Lung microvascular endothelial cell (primary cell): Measurements from ENCODE around the gene GCSAM. TPM values are rescaled to one million over a fixed set of nuclear protein-coding genes. Genes with fewer than 3 reads are reported as not detected.

Experiments used
- DNase-seq, 2 donors: peaks; one replicate each; pipeline versions ENCODE4 v3.0.0 to v3.0.0-alpha.2; 2010; ENCODE audit warnings: low read depth in 2 of 2
- total RNA-seq: library from RNA; depleted of rRNA; stranded (reverse); fragments of >200 nt; gene quantifications from 2 replicates; pipeline ENCODE4 v1.2.1, GENCODE V29; 2014

GCSAM gene
- total RNA-seq, 1 donor from 2014 or later, result not detected

- DNase-seq, result no peak
Observed at GRCh38 chr3:112129925-112130637, 3.0 kb downstream of the GCSAM start.

DNA sequence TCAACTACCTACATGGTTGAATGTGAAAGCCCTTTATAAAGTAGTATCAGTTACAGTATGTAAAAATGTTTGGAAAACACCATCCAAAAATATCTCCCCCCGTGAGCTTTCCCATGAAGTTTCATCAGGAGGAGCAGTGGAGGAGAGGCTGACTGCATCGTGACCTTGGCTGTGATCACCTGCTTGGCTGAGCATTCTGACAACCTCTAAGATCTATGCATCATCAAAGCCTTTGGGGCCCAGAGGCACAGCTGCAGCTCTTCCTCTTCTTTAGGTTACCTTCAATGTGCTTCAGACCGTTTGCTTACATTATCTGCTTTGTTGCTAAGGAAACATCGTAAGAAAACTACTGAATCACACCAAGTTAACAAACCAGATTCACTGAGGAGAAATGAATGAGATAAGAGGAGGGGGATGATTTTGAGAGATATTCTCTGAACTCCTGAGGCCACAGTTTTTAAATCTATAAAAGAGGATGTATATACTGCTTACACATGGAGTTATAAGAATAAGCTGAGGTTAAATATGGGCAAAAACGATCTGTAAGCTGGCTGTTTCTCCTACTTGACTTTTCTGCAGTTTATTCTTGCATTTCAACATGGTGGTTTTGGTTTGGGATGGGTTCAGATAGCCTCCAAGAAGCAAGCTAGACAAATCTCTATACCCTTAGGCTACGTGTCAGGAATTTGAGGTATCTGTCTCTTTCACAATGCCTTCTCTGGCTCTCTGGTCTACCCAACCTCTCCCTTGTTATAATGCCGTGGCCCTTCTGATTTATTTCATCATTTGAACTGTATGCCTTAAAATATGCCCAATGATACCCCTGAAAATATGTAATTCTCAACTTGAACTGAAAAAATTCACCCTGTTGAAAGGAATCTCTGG is 4.0 kb downstream of the GCSAM start:
- DNase-seq, result no peak

DNA sequence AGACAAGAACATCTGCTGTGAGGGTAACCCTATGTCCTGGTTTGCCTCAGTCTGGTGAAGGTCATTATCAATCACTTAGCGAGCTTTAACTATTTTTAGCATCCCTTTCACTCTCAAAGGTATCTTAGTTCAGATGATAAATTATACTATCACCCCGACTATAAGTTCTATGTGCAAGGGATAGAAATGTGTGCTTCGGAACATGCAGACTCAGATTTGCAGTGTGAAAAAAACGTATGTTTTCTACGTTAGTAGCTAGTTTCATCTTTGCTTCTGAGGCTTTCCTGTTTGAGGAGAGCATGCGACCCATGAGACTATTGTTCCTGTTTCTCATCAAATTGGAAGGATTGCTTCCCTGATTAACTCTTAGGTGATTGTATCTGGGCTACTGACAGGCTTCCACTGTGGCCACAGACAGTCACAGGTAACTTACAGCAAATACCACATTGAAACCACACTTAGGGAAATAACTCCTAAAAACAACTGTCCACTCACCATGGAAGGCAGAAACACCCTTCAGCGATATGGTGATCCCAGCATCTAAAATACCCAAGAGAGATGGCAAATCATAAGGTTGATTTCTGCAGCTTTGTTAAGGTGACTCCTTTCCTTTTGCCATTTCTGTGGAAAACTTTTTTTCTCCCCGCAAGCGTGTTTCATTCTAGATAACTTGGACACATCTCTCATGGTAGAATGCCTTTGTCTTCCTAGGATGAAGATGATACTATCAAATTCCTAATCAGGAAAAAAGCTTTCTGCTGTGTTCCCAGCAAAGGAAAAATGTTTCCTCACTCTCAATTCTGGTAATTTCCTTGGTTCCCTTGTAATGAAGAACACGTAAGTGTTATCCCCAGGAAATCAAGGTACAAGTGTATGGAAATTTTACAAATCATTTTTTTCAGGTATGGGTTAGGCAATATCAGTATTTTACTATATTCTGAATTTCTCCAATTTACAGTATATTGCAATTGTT is 5.2 kb downstream of the GCSAM start:
- DNase-seq, result no peak

DNA sequence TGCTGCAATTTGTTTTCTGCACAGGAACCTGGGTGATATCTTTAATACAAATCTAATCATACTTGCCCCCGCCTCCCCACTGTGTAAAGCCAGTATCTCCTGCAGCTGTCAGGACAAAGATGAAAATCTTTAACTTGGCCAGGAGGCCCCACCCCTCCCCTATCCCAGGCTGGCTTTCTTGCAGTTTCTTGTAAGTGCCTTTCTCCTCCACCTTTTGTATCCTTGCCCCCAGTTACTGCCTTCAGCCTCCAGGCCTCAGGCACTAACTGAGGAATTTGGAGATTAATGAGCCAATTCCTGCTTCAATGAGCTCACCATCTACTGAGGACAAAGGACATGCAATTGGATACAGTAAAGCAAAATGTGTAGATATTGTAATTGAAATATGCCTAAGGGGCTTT is 6.5 kb downstream of the GCSAM start:
- DNase-seq, result peak in 1 of 2 donors; percentile 26

DNA sequence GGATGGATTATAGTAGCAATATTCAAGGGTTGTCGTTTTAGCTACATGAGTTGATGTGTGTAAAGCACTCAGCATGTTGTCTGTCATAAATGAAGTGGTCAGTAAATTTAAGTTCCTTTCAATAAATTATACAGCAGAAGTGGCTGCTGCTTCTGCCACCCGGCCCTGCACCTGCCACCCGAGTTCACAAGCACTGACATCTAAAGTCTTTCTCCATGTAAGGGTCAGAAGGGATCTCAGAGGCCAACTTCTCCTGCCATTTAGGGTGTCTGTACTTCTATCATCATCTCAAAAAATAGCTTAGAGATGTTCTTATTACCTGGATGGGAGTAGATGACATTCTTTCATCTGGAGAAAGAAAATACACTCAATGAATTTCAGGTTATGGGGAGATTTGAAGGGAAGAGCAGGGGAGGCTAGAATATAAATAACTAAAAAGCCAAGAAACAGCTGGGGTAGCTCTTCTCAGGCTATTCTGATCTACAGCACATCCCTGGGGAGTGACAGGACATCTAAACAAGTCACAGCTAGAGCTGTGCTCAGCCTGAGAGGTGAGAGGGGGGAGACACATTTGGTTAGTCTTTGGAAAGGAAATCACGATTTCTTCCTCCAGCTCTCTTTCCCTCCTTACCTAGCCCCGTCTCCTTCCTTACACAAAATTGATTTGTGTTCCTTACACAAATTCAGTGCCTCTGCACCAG is 8.0 kb downstream of the GCSAM start:
- no peak for DNase-seq

DNA sequence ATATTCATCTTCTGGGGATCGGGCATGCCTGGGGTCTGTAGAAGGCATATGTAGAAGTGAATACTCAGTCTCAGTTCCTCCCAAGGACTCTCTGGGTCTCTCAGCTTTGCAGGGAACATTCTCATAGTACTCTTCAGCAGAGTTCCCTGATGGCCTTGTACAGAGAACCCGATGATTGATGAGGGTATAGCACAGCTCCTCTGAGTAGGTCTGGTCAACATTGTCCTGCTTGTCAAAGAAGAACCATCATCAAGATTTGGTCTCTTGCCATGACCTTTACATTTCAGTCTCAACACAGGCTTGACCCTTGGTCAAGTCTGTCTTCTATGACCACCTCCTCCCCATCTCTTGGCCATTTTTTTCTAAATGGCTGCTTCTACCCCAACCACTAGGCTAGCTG is 9.5 kb downstream of the GCSAM start:
- DNase-seq, result no peak

GRCh38 chr3:112122870-112123269 is 10.2 kb downstream of the GCSAM start:
- DNase-seq, result no peak

- peak in 1 of 2 donors; percentile 69 for DNase-seq
Observed at GRCh38 chr3:112121577-112122547, 11.2 kb downstream of the GCSAM start.

- no peak for DNase-seq
Observed at GRCh38 chr3:112119962-112120836, 12.8 kb downstream of the GCSAM start.

DNA sequence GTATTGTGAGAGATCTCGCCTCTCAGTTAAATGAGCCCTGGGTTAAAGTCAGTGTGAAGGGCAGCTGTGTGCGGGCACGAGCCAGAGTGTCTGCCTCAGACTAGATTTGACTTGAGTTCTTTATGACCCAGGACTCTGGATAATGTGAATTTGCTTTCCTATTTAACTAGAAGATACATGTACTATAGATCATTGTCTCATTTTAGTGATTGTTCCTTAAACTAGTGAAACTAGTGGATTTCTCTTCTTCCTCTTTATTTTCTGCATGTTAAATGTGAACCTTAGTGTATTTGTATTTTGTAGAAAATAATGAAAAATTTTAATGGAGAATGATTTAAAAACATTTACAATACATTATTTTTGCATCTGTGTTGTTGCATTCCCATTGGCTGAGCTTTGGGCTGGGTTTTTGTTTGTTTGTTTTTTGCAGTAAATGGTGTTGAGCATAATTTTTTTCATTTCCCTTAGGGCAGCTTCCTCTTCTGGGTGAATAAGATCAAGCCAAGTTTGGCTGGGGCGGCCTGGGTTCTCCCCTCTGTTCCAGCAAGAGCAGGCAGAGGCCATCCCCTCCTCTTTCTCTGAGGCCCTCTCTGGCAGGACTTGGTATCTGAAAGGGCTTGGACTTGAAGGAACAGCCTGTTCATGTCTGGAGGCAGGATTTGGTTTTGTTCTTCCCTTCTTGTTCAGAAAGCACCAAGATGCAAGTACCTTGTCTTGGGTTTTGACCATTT is 15.0 kb downstream of the GCSAM start:
- no peak for DNase-seq

DNA sequence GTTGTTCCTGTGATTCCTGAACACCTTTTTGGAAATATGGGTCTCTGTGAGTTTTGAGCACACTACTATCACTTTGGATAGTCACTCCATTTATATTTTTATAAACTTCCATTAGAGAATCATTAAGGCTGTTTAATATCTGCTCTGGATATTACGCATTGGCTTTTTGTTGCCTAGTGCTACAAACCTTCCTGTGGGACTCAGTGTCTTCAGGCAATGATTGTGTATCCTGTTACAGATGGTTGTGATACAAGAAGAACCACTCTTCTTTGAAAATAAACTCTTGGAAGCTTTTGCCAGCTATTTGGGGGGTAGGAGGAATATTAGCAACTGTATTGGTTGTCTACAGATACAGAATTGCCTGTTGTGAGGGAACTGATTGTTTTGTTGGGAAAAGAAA is 15.6 kb downstream of the GCSAM start:
- DNase-seq, result no peak

DNA sequence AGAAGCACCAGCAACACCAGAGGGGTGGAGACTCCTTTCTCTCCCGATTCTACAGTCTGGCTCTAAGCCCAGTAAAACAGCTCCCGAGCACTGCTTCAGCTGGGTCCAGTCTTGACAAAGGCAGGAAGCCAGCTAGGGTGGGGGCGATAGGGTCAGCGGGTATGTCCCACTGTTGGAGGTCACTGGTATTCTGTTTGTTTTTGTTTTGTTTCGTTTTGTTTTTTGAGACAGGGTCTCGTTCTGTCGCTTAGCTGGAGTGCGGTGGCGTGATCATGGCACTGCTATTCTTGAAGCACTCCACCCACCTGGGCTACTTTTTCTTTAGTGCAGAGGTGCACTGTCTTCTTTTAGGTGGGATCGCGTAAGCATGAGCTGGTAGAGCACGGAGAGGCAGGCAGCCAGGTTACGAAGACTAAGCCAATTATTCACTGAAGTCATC is 16.3 kb downstream of the GCSAM start:
- peak; percentile 43 to 52 for DNase-seq

- no peak for DNase-seq
Observed at GRCh38 chr3:112115806-112116383, 17.2 kb downstream of the GCSAM start.

- DNase-seq, result no peak
Observed at GRCh38 chr3:112115161-112115739, 17.8 kb downstream of the GCSAM start.

- no peak for DNase-seq
Observed at GRCh38 chr3:112114576-112115160, 18.4 kb downstream of the GCSAM start.

- DNase-seq, result peak; percentile 77 to 79
Observed at GRCh38 chr3:112111785-112112402, 21.2 kb downstream of the GCSAM start.
